Measurements from ENCODE around the gene IL4I1.
"Not testable (repeated sequence)": the region's sequence is repeated elsewhere in the genome, so short reads cannot be mapped to it uniquely, and the experiment has no call there.

GRCh38 chr19:49944567-49944966 is 47.9 kb upstream of the IL4I1 start:
- TF ChIP-seq POLR2A (IDR thresholded peaks at IDR 0.05; ENCODE audit: borderline replicate concordance, extremely low read depth, insufficient read depth, insufficient read length); CTCF (IDR thresholded peaks at IDR 0.05 in 2 of 3, conservative IDR thresholded peaks at IDR 0.05 in 1 of 3; ENCODE audit: borderline replicate concordance in 1 of 3, insufficient read depth in 1 of 3, low read depth in 2 of 3, low read length in 2 of 3); MAX (IDR thresholded peaks at IDR 0.05); EZH2 (IDR thresholded peaks at IDR 0.05); POLR2AphosphoS5 (IDR thresholded peaks at IDR 0.05; ENCODE audit: low read depth, low read length): not testable (repeated sequence)
